K562 (cell line): ENCODE results near the gene CDC6. TPM values are rescaled to one million over a fixed set of nuclear protein-coding genes. Genes with fewer than 3 reads are reported as not detected.

Experiments used
- ASH1L ChIP-seq: fragments of 450-650 bp; IDR thresholded peaks from 2 replicates; pipeline ENCODE4 v1.6.1; 2018; ENCODE audit warnings: borderline replicate concordance, mild to moderate bottlenecking, low read depth; ENCODE audit not compliant: partially characterized antibody
- COPS2 ChIP-seq: fragments of 450-650 bp; conservative IDR thresholded peaks from 2 replicates; pipeline ENCODE4 v1.6.1; 2016; ENCODE audit warnings: mild to moderate bottlenecking, moderate library complexity
- GATAD2A ChIP-seq: fragments of 450-650 bp; IDR thresholded peaks from 2 replicates; pipeline ENCODE4 v1.6.1; 2017
- MEF2D ChIP-seq: conservative IDR thresholded peaks from 2 replicates; pipeline ENCODE4 v1.6.1; 2016; ENCODE audit warnings: low read depth, missing genetic modification characterization, missing compliant biosample characterization
- PURB ChIP-seq: sonication (generic); formaldehyde crosslinking; IDR thresholded peaks from 2 replicates; pipeline ENCODE4 v1.9.0; 2021; ENCODE audit warnings: low read depth, mild to moderate bottlenecking, missing genetic modification reagents
- RBM34 ChIP-seq: fragments of 200-400 bp; formaldehyde crosslinking; IDR thresholded peaks from 2 replicates; pipeline ENCODE4 v1.6.1; 2018; ENCODE audit warnings: low read length, borderline replicate concordance; ENCODE audit not compliant: insufficient read depth
- RFX7 ChIP-seq: fragments of 250-450 bp; sonication (Bioruptor Pico); IDR thresholded peaks from 2 replicates; pipeline ENCODE4 v1.5.1; 2021; ENCODE audit warnings: mild to moderate bottlenecking
- ZNF584 ChIP-seq: fragments of 200-800 bp; sonication (Bioruptor generic); IDR thresholded peaks from 2 replicates; pipeline ENCODE4 v1.6.1; 2016; ENCODE audit warnings: low read depth, mild to moderate bottlenecking, missing genetic modification characterization, missing compliant biosample characterization
- polyA plus RNA-seq, 8 experiments: library from polyadenylated mRNA; depleted of rRNA in 4 of 8; stranded (reverse) in 5 of 8; unstranded in 3 of 8; fragments of >200 nt; fragmentation: Nextera tagmentation in 2 of 8; fragmentation: Illumina TruSeq in 1 of 8; extraction: Ambion mirVana in 2 of 8; extraction: Trizol in 1 of 8; gene quantifications; 2 replicates each; pipeline versions ENCODE4 v1.2.1 to v1.2.3, GENCODE V29; 2011 to 2014; ENCODE audit warnings: inconsistent platforms in 1 of 8, missing spikeins in 1 of 8
- total RNA-seq, 7 experiments: library from RNA; depleted of rRNA in 6 of 7; stranded (reverse); fragments of >200 nt in 6 of 7; fragmentation: Illumina TruSeq in 2 of 7; extraction: Trizol in 2 of 7; gene quantifications; 2 replicates each; pipeline versions ENCODE4 v1.2.1 to v1.2.3, GENCODE V29; 2011 to 2021; ENCODE audit warnings: low replicate concordance in 1 of 7
- TF ChIP-seq, protein P1 (sequence below): IDR thresholded peaks from 2 replicates; pipeline ENCODE4 v1.6.1; 2012; ENCODE audit warnings: low read depth, low read length, improper control_type of control experiment, borderline replicate concordance
- TF ChIP-seq, protein P2 (sequence below): fragments of 450-650 bp; IDR thresholded peaks from 2 replicates; pipeline ENCODE4 v1.6.1; 2018; ENCODE audit warnings: mild to moderate bottlenecking, low read depth; ENCODE audit not compliant: partially characterized antibody

The CDC6 gene
- total and polyA plus RNA-seq, 9 of the 15 experiments (the other 6 are each of a cell fraction or from before 2014, with no cell fraction given): 29.6 to 141 (median 106) TPM

DNA sequence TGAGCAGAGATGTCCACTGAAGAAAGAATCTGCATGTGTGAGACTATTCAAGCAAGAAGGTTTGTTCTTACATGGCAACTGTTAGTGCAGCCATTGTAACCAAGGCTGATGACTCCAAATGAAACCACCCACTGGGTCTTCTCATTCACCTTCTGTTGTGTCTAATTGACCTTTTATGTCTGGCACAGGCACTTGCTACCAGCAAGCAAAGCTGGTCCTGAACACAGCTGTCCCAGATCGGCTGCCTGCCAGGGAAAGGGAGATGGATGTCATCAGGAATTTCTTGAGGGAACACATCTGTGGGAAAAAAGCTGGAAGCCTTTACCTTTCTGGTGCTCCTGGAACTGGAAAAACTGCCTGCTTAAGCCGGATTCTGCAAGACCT is 3.6 kb downstream of the CDC6 start (continued):
- TF ChIP-seq PURB (CRISPR knock-in tag) (no peak), RFX7 (CRISPR knock-in tag) (no peak), ZNF584 (CRISPR knock-in tag) (no peak), ASH1L (no peak), MEF2D (tag) (no peak), GATAD2A (no peak), COPS2 (no peak), RBM34 (no peak)
- TF ChIP-seq, protein P1, sequence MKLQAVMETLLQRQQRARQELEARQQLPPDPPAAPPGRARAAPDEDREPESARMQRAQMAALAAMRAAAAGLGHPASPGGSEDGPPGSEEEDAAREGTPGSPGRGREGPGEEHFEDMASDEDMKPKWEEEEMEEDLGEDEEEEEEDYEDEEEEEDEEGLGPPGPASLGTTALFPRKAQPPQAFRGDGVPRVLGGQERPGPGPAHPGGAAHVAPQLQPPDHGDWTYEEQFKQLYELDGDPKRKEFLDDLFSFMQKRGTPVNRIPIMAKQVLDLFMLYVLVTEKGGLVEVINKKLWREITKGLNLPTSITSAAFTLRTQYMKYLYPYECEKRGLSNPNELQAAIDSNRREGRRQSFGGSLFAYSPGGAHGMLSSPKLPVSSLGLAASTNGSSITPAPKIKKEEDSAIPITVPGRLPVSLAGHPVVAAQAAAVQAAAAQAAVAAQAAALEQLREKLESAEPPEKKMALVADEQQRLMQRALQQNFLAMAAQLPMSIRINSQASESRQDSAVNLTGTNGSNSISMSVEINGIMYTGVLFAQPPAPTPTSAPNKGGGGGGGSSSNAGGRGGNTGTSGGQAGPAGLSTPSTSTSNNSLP: no peak
- TF ChIP-seq, protein P2, sequence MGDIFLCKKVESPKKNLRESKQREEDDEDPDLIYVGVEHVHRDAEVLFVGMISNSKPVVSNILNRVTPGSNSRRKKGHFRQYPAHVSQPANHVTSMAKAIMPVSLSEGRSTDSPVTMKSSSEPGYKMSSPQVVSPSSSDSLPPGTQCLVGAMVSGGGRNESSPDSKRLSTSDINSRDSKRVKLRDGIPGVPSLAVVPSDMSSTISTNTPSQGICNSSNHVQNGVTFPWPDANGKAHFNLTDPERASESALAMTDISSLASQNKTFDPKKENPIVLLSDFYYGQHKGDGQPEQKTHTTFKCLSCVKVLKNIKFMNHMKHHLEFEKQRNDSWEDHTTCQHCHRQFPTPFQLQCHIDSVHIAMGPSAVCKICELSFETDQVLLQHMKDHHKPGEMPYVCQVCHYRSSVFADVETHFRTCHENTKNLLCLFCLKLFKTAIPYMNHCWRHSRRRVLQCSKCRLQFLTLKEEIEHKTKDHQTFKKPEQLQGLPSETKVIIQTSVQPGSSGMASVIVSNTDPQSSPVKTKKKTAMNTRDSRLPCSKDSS: no peak
